Measurements from ENCODE around the gene CLDN25.

- TF ChIP-seq POLR2A (IDR thresholded peaks at IDR 0.05; ENCODE audit: low read length) (no peak), GATA1 (IDR thresholded peaks at IDR 0.05; ENCODE audit: low read depth, low read length) (no peak)
These were observed 6.5 kb upstream of the CLDN25 start for GRCh38 chr11:113773092-113773415.

All from erythroblast (primary cell).